ENCODE data around the gene SIVA1. TPM values are rescaled to one million over a fixed set of nuclear protein-coding genes. Genes with fewer than 3 reads are reported as not detected.

Gene SIVA1
- total and polyA plus RNA-seq, 9 of the 15 experiments (the other 6 are each of a cell fraction or from before 2014, with no cell fraction given) = 4.2 to 186 (median 54.2) TPM

- ATAC-seq (no peak), DNase-seq (ENCODE audit: extremely low read depth in 1 of 4, low spot score in 3 of 4) (no peak), FAIRE-seq (no peak)
- Histone ChIP-seq H3K9ac (ENCODE audit: insufficient read depth in 1 of 2, low read depth in 2 of 2, low read length in 2 of 2) (peak overlapping the region in 1 of 2 experiments; percentile 45; a peak in 2 of 4 replicates), H3K36me3 (ENCODE audit: control insufficient read depth, insufficient read depth, low read length) (no peaks in the 10 kb centered on the region), H3K4me2 (ENCODE audit: insufficient read depth, low read length) (no peak overlapping the region), H3K9me1 (ENCODE audit: control insufficient read depth, insufficient read depth, low read length) (peaks cover 4% of the 10 kb centered on the region), H4K20me1 (replicated peaks; ENCODE audit: control insufficient read depth, insufficient read depth, low read length) (no peaks in the 10 kb centered on the region; the same call in 1 of the 2 replicates), H3K4me3 (no peak overlapping the region), H3K79me2 (ENCODE audit: control insufficient read depth, insufficient read depth, low read length) (peaks cover 3% of the 10 kb centered on the region; the same call in 1 of the 3 replicates), H3K27ac (ENCODE audit: extremely low read depth, low read depth, low read length) (no peak overlapping the region), H3K9me3 (replicated peaks; ENCODE audit: control insufficient read depth, insufficient read depth, low read depth, low read length) (no peaks in the 10 kb centered on the region), H3K27me3 (ENCODE audit: control insufficient read depth in 2 of 2, insufficient read depth in 2 of 2, low read length in 2 of 2) (no peaks in the 10 kb centered on the region), H3K4me1 (replicated peaks in 1 of 2; ENCODE audit: control insufficient read depth in 2 of 2, insufficient read depth in 2 of 2, low read length in 2 of 2) (peaks cover 9 to 80% of the 10 kb centered on the region in 2 experiments), H2AFZ (ENCODE audit: low read depth, low read length) (no peak overlapping the region)
- WGBS (ENCODE audit: insufficient coverage, low coverage, missing lambda C conversion rate) = 58% methylated on average over 8 of the region's 14 CpGs
- POLR2A ChIA-PET = interaction anchor here (1.1 kb wide), 1 partner anchor 20 kb away, joined by 3 read pairs; the partner anchor contains the start of gene SIVA1
- CTCF ChIA-PET (ENCODE audit: low intra/inter-chr PET ratio) = no interaction called here
- TF ChIP-seq IFI16 (CRISPR knock-in tag; IDR thresholded peaks at IDR 0.05) = no peak
- TF ChIP-seq ZNF445 (CRISPR knock-in tag; IDR thresholded peaks at IDR 0.05; ENCODE audit: low read depth) = no peak
- TF ChIP-seq SMC3 (conservative IDR thresholded peaks at IDR 0.05; ENCODE audit: insufficient read depth, low read depth, low read length) = no peak
- no peak for TF ChIP-seq ZNF224 (CRISPR knock-in tag; IDR thresholded peaks at IDR 0.05)
- TF ChIP-seq RFX5 (IDR thresholded peaks at IDR 0.05; ENCODE audit: low read depth, low read length) = no peak
- no peak for TF ChIP-seq HDAC8 (tag; IDR thresholded peaks at IDR 0.05)
- TF ChIP-seq TRIM28 (IDR thresholded peaks at IDR 0.05) = no peak
- TF ChIP-seq PHF8 (IDR thresholded peaks at IDR 0.05; ENCODE audit: borderline replicate concordance, low read length) = no peak
- TF ChIP-seq ELF1 (tag; IDR thresholded peaks at IDR 0.05) = no peak
- no peak for TF ChIP-seq TCF3 (CRISPR knock-in tag; IDR thresholded peaks at IDR 0.05)
- TF ChIP-seq TGIF2 (CRISPR knock-in tag; IDR thresholded peaks at IDR 0.05) = no peak
- no peak for TF ChIP-seq ZNF780A (CRISPR knock-in tag; IDR thresholded peaks at IDR 0.05)
- intact Hi-C loops (cut with micrococcal nuclease) = no loop called here
- in situ Hi-C loops (cut with MboI) = no loop called here
- no TSS peak for BruUV-seq (replicated peaks)
Measured at GRCh38 chr14:104732355-104732804, 20.6 kb upstream of the SIVA1 start.

Data from K562 (cell line).